ENCODE data around the gene PSORS1C2. TPM values are rescaled to one million over a fixed set of nuclear protein-coding genes. Genes with fewer than 3 reads are reported as not detected.

Gene PSORS1C2
- total and polyA plus RNA-seq, 2 donors (not counting 3 experiments of a cell fraction or from before 2014, with no cell fraction given) = not detected

DNA sequence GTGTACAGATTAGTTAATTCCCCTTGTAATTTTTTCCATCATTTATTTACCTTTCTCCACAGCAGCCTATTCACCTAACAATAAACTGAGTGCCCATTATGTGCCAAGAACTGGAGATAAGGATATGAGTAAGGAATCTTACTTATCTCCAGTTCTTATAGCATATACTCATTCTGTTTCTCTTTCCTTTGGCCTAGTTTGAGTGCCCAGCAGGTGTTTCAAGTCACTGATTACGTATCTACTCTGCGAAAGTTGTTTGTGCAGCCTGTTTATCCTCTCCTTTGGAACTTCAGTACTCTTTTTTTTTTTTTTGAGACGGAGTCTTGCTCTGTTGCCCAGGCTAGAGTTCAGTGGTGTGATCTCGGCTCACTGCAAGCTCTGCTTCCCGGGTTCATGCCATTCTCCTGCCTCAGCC lies 48.9 kb upstream of the PSORS1C2 start:
- dilution Hi-C loops (cut with MboI; ENCODE audit: extremely low pct_ligation_motif_present, low sequenced_read_pairs) (no loop called here), intact Hi-C loops (cut with micrococcal nuclease) (no loop called here)
- H3K4me3 ChIP-seq (replicated peaks in 1 of 3; ENCODE audit: insufficient read depth in 1 of 3, low read depth in 1 of 3, low read length in 3 of 3) = no peak overlapping the region
- H3K4me1 ChIP-seq (ENCODE audit: control insufficient read depth, extremely low read depth, insufficient read depth, low read length) = no peaks in the 10 kb centered on the region
- H3K4me2 ChIP-seq (ENCODE audit: insufficient read depth, low read length) = no peak overlapping the region
- no peaks in the 10 kb centered on the region for H3K79me2 ChIP-seq (ENCODE audit: control insufficient read depth, insufficient read depth, low read length)
- no TSS peak for BruUV-seq (replicated peaks)
- H3K9me3 ChIP-seq (replicated peaks; ENCODE audit: control insufficient read depth, insufficient read depth, low read length) = no peaks in the 10 kb centered on the region
- no peak for DNase-seq (ENCODE audit: low read depth, low spot score)
- TF ChIP-seq MYC (IDR thresholded peaks at IDR 0.05; ENCODE audit: low read depth, low read length) (no peak), POLR2A (IDR thresholded peaks at IDR 0.05; ENCODE audit: low read depth, low read length) (no peak), EZH2 (IDR thresholded peaks at IDR 0.05; ENCODE audit: borderline replicate concordance, low read depth, low read length, severe bottlenecking) (no peak), FOS (IDR thresholded peaks at IDR 0.05; ENCODE audit: borderline replicate concordance, insufficient read depth, low read length) (no peak), GATA2 (IDR thresholded peaks at IDR 0.05; ENCODE audit: insufficient read depth, insufficient read length, low read depth, low read length) (no peak), POLR2AphosphoS5 (IDR thresholded peaks at IDR 0.05; ENCODE audit: insufficient read depth, low read depth, low read length) (no peak), JUN (IDR thresholded peaks at IDR 0.05; ENCODE audit: borderline replicate concordance, insufficient read depth, insufficient read length, low read depth) (no peak)
- TF ChIP-seq, protein P1, sequence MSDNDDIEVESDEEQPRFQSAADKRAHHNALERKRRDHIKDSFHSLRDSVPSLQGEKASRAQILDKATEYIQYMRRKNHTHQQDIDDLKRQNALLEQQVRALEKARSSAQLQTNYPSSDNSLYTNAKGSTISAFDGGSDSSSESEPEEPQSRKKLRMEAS (IDR thresholded peaks at IDR 0.05; ENCODE audit: insufficient read depth, insufficient read length) = no peak
- TF ChIP-seq, protein P2, sequence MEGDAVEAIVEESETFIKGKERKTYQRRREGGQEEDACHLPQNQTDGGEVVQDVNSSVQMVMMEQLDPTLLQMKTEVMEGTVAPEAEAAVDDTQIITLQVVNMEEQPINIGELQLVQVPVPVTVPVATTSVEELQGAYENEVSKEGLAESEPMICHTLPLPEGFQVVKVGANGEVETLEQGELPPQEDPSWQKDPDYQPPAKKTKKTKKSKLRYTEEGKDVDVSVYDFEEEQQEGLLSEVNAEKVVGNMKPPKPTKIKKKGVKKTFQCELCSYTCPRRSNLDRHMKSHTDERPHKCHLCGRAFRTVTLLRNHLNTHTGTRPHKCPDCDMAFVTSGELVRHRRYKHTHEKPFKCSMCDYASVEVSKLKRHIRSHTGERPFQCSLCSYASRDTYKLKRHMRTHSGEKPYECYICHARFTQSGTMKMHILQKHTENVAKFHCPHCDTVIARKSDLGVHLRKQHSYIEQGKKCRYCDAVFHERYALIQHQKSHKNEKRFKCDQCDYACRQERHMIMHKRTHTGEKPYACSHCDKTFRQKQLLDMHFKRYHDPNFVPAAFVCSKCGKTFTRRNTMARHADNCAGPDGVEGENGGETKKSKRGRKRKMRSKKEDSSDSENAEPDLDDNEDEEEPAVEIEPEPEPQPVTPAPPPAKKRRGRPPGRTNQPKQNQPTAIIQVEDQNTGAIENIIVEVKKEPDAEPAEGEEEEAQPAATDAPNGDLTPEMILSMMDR (IDR thresholded peaks at IDR 0.05; ENCODE audit: extremely low read depth in 1 of 2, insufficient read depth in 1 of 2, low read depth in 1 of 2, low read length in 2 of 2) = no peak
- H3K27ac ChIP-seq (ENCODE audit: insufficient read depth, low read depth, low read length) = no peak overlapping the region
- no peaks in the 10 kb centered on the region for H4K20me1 ChIP-seq (replicated peaks; ENCODE audit: control insufficient read depth, extremely low read depth, insufficient read depth, low read length)
- H3K9me1 ChIP-seq (replicated peaks; ENCODE audit: control insufficient read depth, extremely low read depth, insufficient read depth, low read length) = no peaks in the 10 kb centered on the region
- no peak overlapping the region for H2AFZ ChIP-seq (ENCODE audit: low read depth, low read length)
- no peaks in the 10 kb centered on the region for H3K36me3 ChIP-seq (ENCODE audit: control insufficient read depth in 2 of 2, extremely low read depth in 1 of 2, insufficient read depth in 2 of 2, low read length in 2 of 2)
- no peak overlapping the region for H3K9ac ChIP-seq (replicated peaks; ENCODE audit: extremely low read depth, insufficient read depth, low read length)
- ChIA-PET CTCF (no interaction called here), POLR2A (no interaction called here)
- H3K27me3 ChIP-seq (ENCODE audit: control insufficient read depth in 2 of 2, insufficient read depth in 2 of 2, low read length in 2 of 2) = no peaks in the 10 kb centered on the region
- FAIRE-seq = no peak
